MM.1S (cell line): ENCODE data around the gene NIPBL.
"Not testable (repeated sequence)": the region's sequence is repeated elsewhere in the genome, so short reads cannot be mapped to it uniquely, and the experiment has no call there.

Experiments
- EZH2 ChIP-seq: fragments of 300-600 bp; sonication (generic); optimal IDR thresholded peaks from 2 replicates; pipeline ENCODE3; 2017; ENCODE audit warnings: low read depth, mild to moderate bottlenecking, antibody characterized with exemption, low read length, mixed read lengths
- EZH2phosphoT487 ChIP-seq: fragments of 300-600 bp; sonication (generic); IDR thresholded peaks from 2 replicates; pipeline ENCODE4 v1.6.1; 2018; ENCODE audit warnings: antibody characterized with exemption, low read length

DNA sequence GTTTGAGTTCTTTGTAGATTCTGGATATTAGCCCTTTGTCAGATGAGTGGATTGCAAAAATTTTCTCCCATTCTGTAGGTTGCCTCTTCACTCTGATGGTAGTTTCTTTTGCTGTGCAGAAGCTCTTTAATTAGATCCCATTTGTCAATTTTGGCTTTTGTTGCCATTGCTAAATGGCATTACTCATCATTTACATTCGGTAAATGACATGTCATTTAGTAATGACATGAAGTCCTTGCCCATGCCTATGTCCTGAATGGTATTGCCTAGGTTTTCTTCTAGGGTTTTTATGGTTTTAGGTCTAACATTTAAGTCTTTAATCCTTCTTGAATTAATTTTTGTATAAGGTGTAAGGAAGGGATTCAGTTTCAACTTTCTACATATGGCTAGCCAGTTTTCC, 40.8 kb downstream of the NIPBL start:
- TF ChIP-seq EZH2, EZH2phosphoT487: not testable (repeated sequence)
